ENCODE results near the gene ZMAT5.

Gene ZMAT5

GRCh38 chr22:29753808-29754657, 12.8 kb downstream of the ZMAT5 start:
- DNase-seq (ENCODE audit: low read depth) = no peak

GRCh38 chr22:29751669-29752068, 15.1 kb downstream of the ZMAT5 start:
- DNase-seq (ENCODE audit: low read depth) = no peak

GRCh38 chr22:29750559-29751538, 16.0 kb downstream of the ZMAT5 start:
- DNase-seq (ENCODE audit: low read depth) = peak; percentile 70

- no peak for DNase-seq (ENCODE audit: low read depth)
Observed at GRCh38 chr22:29750029-29750428, 16.8 kb downstream of the ZMAT5 start.

- DNase-seq (ENCODE audit: low read depth) = peak; percentile 27
Observed at GRCh38 chr22:29748248-29748893, 18.4 kb downstream of the ZMAT5 start.

GRCh38 chr22:29747832-29748231, 19.0 kb downstream of the ZMAT5 start:
- DNase-seq (ENCODE audit: low read depth) = no peak

- peak; percentile 87 for DNase-seq (ENCODE audit: low read depth)
Observed at GRCh38 chr22:29744902-29745301, 21.9 kb downstream of the ZMAT5 start.

- no peak for DNase-seq (ENCODE audit: low read depth)
Observed at GRCh38 chr22:29742326-29742725, 24.5 kb downstream of the ZMAT5 start.

- DNase-seq (ENCODE audit: low read depth) = no peak
Observed at GRCh38 chr22:29741926-29742325, 24.9 kb downstream of the ZMAT5 start.

- no peak for DNase-seq (ENCODE audit: low read depth)
Observed at GRCh38 chr22:29740216-29740615, 26.6 kb downstream of the ZMAT5 start.

GRCh38 chr22:29739346-29739875, 27.4 kb downstream of the ZMAT5 start:
- no peak for DNase-seq (ENCODE audit: low read depth)

- DNase-seq (ENCODE audit: low read depth) = no peak
Observed at GRCh38 chr22:29738118-29738815, 28.5 kb downstream of the ZMAT5 start.

- DNase-seq (ENCODE audit: low read depth) = no peak
Observed at GRCh38 chr22:29737251-29738117, 29.3 kb downstream of the ZMAT5 start.

- no peak for DNase-seq (ENCODE audit: low read depth)
Observed at GRCh38 chr22:29735416-29735815, 31.4 kb downstream of the ZMAT5 start.

GRCh38 chr22:29734838-29735237, 32.0 kb downstream of the ZMAT5 start:
- DNase-seq (ENCODE audit: low read depth) = no peak

- no peak for DNase-seq (ENCODE audit: low read depth)
Observed at GRCh38 chr22:29734406-29734805, 32.4 kb downstream of the ZMAT5 start.

- peak; percentile 72 for DNase-seq (ENCODE audit: low read depth)
Observed at GRCh38 chr22:29733362-29734201, 33.2 kb downstream of the ZMAT5 start.

- DNase-seq (ENCODE audit: low read depth) = no peak
Observed at GRCh38 chr22:29732883-29733282, 33.9 kb downstream of the ZMAT5 start.

- DNase-seq (ENCODE audit: low read depth) = no peak
Observed at GRCh38 chr22:29731058-29731850, 35.6 kb downstream of the ZMAT5 start.

Data from amniotic epithelial cell (primary cell).